GM23248 (cell line): ENCODE results near the gene MECP2. TPM values are rescaled to one million over a fixed set of nuclear protein-coding genes. Genes with fewer than 3 reads are reported as not detected.

Experiments used
- DNase-seq: peaks from one replicate; pipeline ENCODE4 v3.0.0-alpha.2; 2015
- H2AFZ ChIP-seq: fragments of 200-600 bp; sonication (generic); 2 replicates; pipeline ENCODE4 v1.6.1; 2016; ENCODE audit warnings: antibody characterized with exemption
- H3F3A ChIP-seq: fragments of 200-600 bp; sonication (generic); 2 replicates; pipeline ENCODE4 v1.6.1; 2016; ENCODE audit warnings: mild to moderate bottlenecking, antibody characterized with exemption, mixed run types; ENCODE audit not compliant: insufficient read depth
- H3K27ac ChIP-seq: fragments of 200-600 bp; sonication (generic); 2 replicates; pipeline ENCODE4 v1.5.1; 2016; ENCODE audit warnings: mild to moderate bottlenecking
- H3K27me3 ChIP-seq: fragments of 200-600 bp; sonication (generic); replicated peaks from 2 replicates; pipeline ENCODE4 v1.6.1; 2016; ENCODE audit warnings: mild to moderate bottlenecking; ENCODE audit not compliant: insufficient read depth
- H3K36me3 ChIP-seq: fragments of 200-600 bp; sonication (generic); 2 replicates; pipeline ENCODE4 v1.6.1; 2016; ENCODE audit warnings: low read depth, mild to moderate bottlenecking
- H3K4me1 ChIP-seq: fragments of 200-600 bp; sonication (generic); 2 replicates; pipeline ENCODE4 v1.6.1; 2016; ENCODE audit warnings: mild to moderate bottlenecking; ENCODE audit not compliant: insufficient read depth
- H3K4me2 ChIP-seq: fragments of 200-600 bp; sonication (generic); one replicate; pipeline ENCODE4 v1.6.1; 2016; ENCODE audit warnings: mild to moderate bottlenecking; ENCODE audit not compliant: unreplicated experiment
- H3K4me3 ChIP-seq: fragments of 200-600 bp; sonication (generic); 2 replicates; pipeline ENCODE4 v1.5.1; 2016; ENCODE audit warnings: mild to moderate bottlenecking
- H3K79me2 ChIP-seq: fragments of 200-600 bp; sonication (generic); 2 replicates; pipeline ENCODE4 v1.6.1; 2016; ENCODE audit warnings: mild to moderate bottlenecking; ENCODE audit not compliant: insufficient read depth
- H3K9ac ChIP-seq: fragments of 200-600 bp; sonication (generic); 2 replicates; pipeline ENCODE4 v1.6.1; 2016; ENCODE audit warnings: mild to moderate bottlenecking
- H3K9me2 ChIP-seq: fragments of 200-600 bp; sonication (generic); 2 replicates; pipeline ENCODE4 v1.6.1; 2016; ENCODE audit warnings: mixed run types, mild to moderate bottlenecking, moderate library complexity; ENCODE audit not compliant: insufficient read depth
- H3K9me3 ChIP-seq: fragments of 200-600 bp; sonication (generic); one replicate; pipeline ENCODE4 v1.6.1; 2017; ENCODE audit warnings: low read depth
- H4K20me1 ChIP-seq: fragments of 200-600 bp; sonication (generic); 2 replicates; pipeline ENCODE4 v1.6.0; 2016; ENCODE audit not compliant: insufficient read depth
- EZH2 ChIP-seq: fragments of 200-600 bp; sonication (generic); IDR thresholded peaks from 2 replicates; pipeline ENCODE4 v1.6.1; 2018; ENCODE audit warnings: antibody characterized with exemption, mild to moderate bottlenecking; ENCODE audit not compliant: insufficient read depth, poor library complexity, severe bottlenecking
- EZH2phosphoT487 ChIP-seq: fragments of 200-600 bp; sonication (generic); IDR thresholded peaks from 2 replicates; pipeline ENCODE4 v1.6.1; 2018; ENCODE audit warnings: antibody characterized with exemption, moderate library complexity, mild to moderate bottlenecking, low read depth; ENCODE audit not compliant: insufficient read depth
- WGBS, 2 experiments: methylation state at CpG; one replicate each; pipeline ENCODE4 v1.1.6; 2015 to 2017; ENCODE audit warnings: low lambda C conversion rate in 2 of 2, low coverage in 1 of 2; ENCODE audit errors: missing lambda C conversion rate in 2 of 2; 5-methylcytosine and 5-hydroxymethylcytosine counted together
- in situ Hi-C: fragments of 300-500 bp; cut with MboI; formaldehyde crosslinking; loops from 2 replicates; pipeline ENCODE4 v1.15.0; 2020
- polyA plus RNA-seq: library from polyadenylated mRNA; unstranded; fragments of >200 nt; fragmentation: Nextera tagmentation; extraction: Ambion mirVana; gene quantifications from 2 replicates; pipeline ENCODE4 v1.2.1, GENCODE V29; 2016
- total RNA-seq: library from RNA; depleted of rRNA; stranded (reverse); fragments of >200 nt; shearing (Covaris generic); gene quantifications from 2 replicates; pipeline ENCODE4 v1.2.3, GENCODE V29; 2014

MECP2 gene
- total and polyA plus RNA-seq, 2 experiments from 2014 or later: 10.3 to 16.5 TPM

DNA sequence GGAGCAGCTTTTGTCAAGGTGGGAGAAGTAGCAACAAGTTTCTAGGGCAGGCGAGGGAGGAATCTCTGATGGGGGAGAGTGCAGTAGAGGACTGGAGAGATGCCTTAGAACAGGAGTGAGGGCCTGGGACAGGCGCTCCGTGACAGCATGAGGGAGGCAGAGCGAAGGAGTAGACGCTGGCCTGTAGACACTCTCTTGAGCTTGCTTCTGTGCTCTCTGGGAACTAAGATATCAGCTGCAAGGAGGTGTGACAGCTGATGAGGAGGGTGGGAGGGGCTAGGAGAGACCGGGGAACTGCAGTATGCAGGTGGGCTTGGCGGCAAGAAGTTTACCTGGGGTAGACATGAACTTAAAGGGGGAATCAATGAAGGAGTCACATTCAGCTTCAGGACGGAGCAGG, 35.7 kb downstream of the MECP2 start:
- in situ Hi-C loops: no loop called here
- WGBS, 2 experiments: 91% methylated on average over 4 to 8 of the region's 8 CpGs

DNA sequence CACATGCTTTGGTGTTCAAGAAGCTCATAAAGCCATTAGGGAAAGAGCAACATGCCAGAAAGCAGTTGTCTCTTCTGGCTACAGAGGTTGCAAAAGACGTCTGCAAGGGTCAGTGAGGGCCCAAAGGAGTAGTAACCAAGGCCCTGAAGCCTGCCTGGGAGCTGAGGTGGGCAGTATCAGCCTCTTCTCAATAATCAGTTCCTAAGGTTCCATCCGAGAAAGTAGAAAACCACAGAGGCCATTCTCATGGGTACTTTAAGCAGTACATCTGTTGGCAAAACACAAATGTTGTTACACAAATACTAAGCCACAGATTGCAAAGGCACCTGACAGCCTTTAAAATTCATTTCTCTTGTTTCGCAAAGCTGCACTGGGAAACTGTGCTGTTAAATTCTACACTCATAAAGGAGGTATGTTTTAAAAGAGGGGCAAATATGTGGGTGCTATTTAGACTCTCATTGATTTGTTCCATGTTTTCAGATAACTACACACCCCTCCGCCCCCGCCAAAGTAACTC, 37.7 kb downstream of the MECP2 start:
- H3K4me1 ChIP-seq: 0 out of 2 replicates have a peak, but pooled peaks cover 3% of the 10 kb centered on the region
- DNase-seq: no peak
- H3K9me3 ChIP-seq: no peaks in the 10 kb centered on the region
- H3K4me2 ChIP-seq: no peak overlapping the region
- TF ChIP-seq EZH2 (no peak), EZH2phosphoT487 (no peak)
- H3K27ac ChIP-seq: no peak overlapping the region; the same call in 1 of the 2 replicates
- no peak overlapping the region for H2AFZ ChIP-seq
- in situ Hi-C loops: no loop called here
- H4K20me1 ChIP-seq: peaks cover 4% of the 10 kb centered on the region; the same call in 1 of the 2 replicates
- 75 to 76% methylated on average over 5 of the region's 5 CpGs for WGBS, 2 experiments
- no peaks in the 10 kb centered on the region for H3F3A ChIP-seq
- H3K27me3 ChIP-seq: no peaks in the 10 kb centered on the region
- H3K79me2 ChIP-seq: peaks cover 98% of the 10 kb centered on the region
- H3K9me2 ChIP-seq: no peaks in the 10 kb centered on the region
- no peaks in the 10 kb centered on the region for H3K36me3 ChIP-seq
- no peak overlapping the region for H3K4me3 ChIP-seq
- no peak overlapping the region for H3K9ac ChIP-seq

More for the DNA sequence above, 35.7 kb downstream of the MECP2 start:
- H3K4me2 ChIP-seq: no peak overlapping the region
- H3K36me3 ChIP-seq: no peaks in the 10 kb centered on the region
- no peak overlapping the region for H3K4me3 ChIP-seq
- no peaks in the 10 kb centered on the region for H3K9me3 ChIP-seq
- H3K27me3 ChIP-seq: no peaks in the 10 kb centered on the region
- peaks cover 3% of the 10 kb centered on the region; the same call in 1 of the 2 replicates for H3K4me1 ChIP-seq
- no peak overlapping the region for H2AFZ ChIP-seq
- TF ChIP-seq EZH2: no peak
- no peak for TF ChIP-seq EZH2phosphoT487
- peaks cover 97% of the 10 kb centered on the region for H3K79me2 ChIP-seq
- H4K20me1 ChIP-seq: peaks cover 4% of the 10 kb centered on the region; the same call in 1 of the 2 replicates
- H3K27ac ChIP-seq: no peak overlapping the region
- no peaks in the 10 kb centered on the region for H3F3A ChIP-seq
- H3K9me2 ChIP-seq: no peaks in the 10 kb centered on the region
- no peak for DNase-seq
- no peak overlapping the region for H3K9ac ChIP-seq

DNA sequence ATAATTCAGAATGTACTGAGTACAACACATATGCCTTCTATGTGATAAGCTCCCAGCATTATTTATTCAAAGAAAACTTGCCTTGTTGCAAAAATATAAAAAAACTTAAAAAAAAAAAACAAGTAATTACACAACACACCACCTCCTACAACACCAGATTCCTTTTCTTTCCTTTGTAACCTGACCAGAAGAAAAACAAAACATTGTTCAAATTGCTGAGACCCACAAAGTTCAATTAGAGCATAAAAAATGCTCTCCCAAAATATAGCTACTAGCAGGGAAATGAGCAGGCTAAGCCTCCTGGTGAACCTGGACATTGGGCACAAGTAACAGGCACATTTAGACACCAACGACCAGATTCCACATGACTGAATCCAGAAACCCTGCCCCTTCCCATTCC, 38.3 kb downstream of the MECP2 start:
- H3K79me2 ChIP-seq: peaks cover 98% of the 10 kb centered on the region
- H3K36me3 ChIP-seq: no peaks in the 10 kb centered on the region
- H2AFZ ChIP-seq: no peak overlapping the region
- no peak overlapping the region; the same call in 1 of the 2 replicates for H3K27ac ChIP-seq
- 0 out of 2 replicates have a peak, but pooled peaks cover 3% of the 10 kb centered on the region for H3K4me1 ChIP-seq
- no peak overlapping the region for H3K4me3 ChIP-seq
- no peaks in the 10 kb centered on the region for H3K9me3 ChIP-seq
- no peaks in the 10 kb centered on the region for H3K27me3 ChIP-seq
- no peaks in the 10 kb centered on the region for H3F3A ChIP-seq
- H3K9me2 ChIP-seq: no peaks in the 10 kb centered on the region
- TF ChIP-seq EZH2phosphoT487 (no peak), EZH2 (no peak)
- peaks cover 4% of the 10 kb centered on the region; the same call in 1 of the 2 replicates for H4K20me1 ChIP-seq
- WGBS, 2 experiments: 0% methylated on average over 1 of the region's 1 CpG
- in situ Hi-C loops: no loop called here
- no peak for DNase-seq
- H3K4me2 ChIP-seq: no peak overlapping the region
- no peak overlapping the region for H3K9ac ChIP-seq

DNA sequence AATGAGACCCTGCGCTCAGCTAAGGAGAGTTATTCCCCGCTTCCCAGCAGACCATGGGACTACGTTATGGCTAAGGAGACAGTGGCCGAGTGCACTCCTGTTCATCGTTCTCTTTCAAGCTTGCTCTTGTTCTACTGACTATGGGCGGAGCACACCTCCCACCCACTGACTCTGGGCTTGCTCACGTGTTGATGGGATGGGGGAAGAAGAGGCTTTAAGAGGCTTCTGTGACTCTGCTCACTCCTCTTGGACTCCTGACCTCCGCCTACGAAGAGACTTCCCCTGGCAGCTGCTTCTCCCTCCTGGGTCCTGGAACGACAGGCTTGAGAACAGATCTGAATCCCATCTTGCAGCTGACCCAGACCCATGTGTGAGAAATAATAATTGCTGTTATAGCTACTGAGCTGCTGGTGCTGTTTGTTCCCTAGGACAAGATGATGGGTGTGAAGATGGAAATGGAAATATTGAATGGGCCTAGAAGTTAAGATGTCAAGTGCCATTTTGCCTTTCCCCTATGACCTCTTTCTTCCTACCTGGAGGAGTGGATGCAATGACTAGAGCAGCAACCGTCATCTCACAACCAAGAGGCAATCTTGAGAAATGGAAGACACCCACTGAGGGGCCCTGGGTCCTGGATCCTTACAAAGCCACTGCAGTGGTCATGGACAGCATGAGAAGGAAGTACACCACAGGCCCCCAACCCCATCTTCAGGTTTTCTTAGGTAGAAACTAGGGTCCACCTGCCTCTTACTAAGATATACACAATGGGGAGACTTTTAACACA, 39.1 kb downstream of the MECP2 start:
- Histone ChIP-seq H4K20me1 (peaks cover 4% of the 10 kb centered on the region; the same call in 1 of the 2 replicates), H3K79me2 (peaks cover 97% of the 10 kb centered on the region)

More for the DNA sequence above, 39.1 kb downstream of the MECP2 start:
- Histone ChIP-seq H3K9me3 (no peaks in the 10 kb centered on the region), H2AFZ (no peak overlapping the region), H3K27me3 (no peaks in the 10 kb centered on the region), H3F3A (no peaks in the 10 kb centered on the region), H3K27ac (no peak overlapping the region), H3K36me3 (no peaks in the 10 kb centered on the region), H3K4me3 (no peak overlapping the region), H3K4me2 (no peak overlapping the region), H3K4me1 (0 out of 2 replicates have a peak, but pooled peaks cover 3% of the 10 kb centered on the region), H3K9ac (no peak overlapping the region), H3K9me2 (no peaks in the 10 kb centered on the region)
- 88 to 91% methylated on average over 10 to 11 of the region's 11 CpGs for WGBS, 2 experiments
- TF ChIP-seq EZH2 (no peak), EZH2phosphoT487 (no peak)
- in situ Hi-C loops: no loop called here
- no peak for DNase-seq
